ENCODE measurements around the gene CTNNA3.

- TF ChIP-seq EP300 (IDR thresholded peaks at IDR 0.05; ENCODE audit: low read depth) = no peak
- TF ChIP-seq CTCF (IDR thresholded peaks at IDR 0.05) = no peak
- TF ChIP-seq POLR2AphosphoS5 (IDR thresholded peaks at IDR 0.05) = no peak
- no peak for TF ChIP-seq POLR2A (IDR thresholded peaks at IDR 0.05)
Measured at GRCh38 chr10:67648613-67649229, 47.3 kb downstream of the CTNNA3 start.
